ENCODE results near the gene KIF19.
"Not testable (repeated sequence)": the region's sequence is repeated elsewhere in the genome, so short reads cannot be mapped to it uniquely, and the experiment has no call there.

KIF19 gene

GRCh38 chr17:74389937-74390679 is 64.1 kb downstream of the KIF19 start:
- DNase-seq (ENCODE audit: low read depth, low spot score), result no peak

GRCh38 chr17:74390680-74391653 is 64.9 kb downstream of the KIF19 start:
- DNase-seq (ENCODE audit: low read depth, low spot score), result no peak

GRCh38 chr17:74391771-74392170 is 65.7 kb downstream of the KIF19 start:
- no peak for DNase-seq (ENCODE audit: low read depth, low spot score)

GRCh38 chr17:74392848-74393247 is 66.8 kb downstream of the KIF19 start:
- DNase-seq (ENCODE audit: low read depth, low spot score), result no peak

GRCh38 chr17:74393346-74393942 is 67.4 kb downstream of the KIF19 start:
- no peak for DNase-seq (ENCODE audit: low read depth, low spot score)

- no peak for DNase-seq (ENCODE audit: low read depth, low spot score)
Observed at GRCh38 chr17:74394275-74394950, 68.4 kb downstream of the KIF19 start.

- DNase-seq (ENCODE audit: low read depth, low spot score), result no peak
Observed at GRCh38 chr17:74394977-74395376, 69.0 kb downstream of the KIF19 start.

GRCh38 chr17:74396567-74396966 is 70.5 kb downstream of the KIF19 start:
- DNase-seq (ENCODE audit: low read depth, low spot score), result no peak

- no peak for DNase-seq (ENCODE audit: low read depth, low spot score)
Observed at GRCh38 chr17:74402048-74402447, 76.0 kb downstream of the KIF19 start.

GRCh38 chr17:74403512-74404137 is 77.6 kb downstream of the KIF19 start:
- no peak for DNase-seq (ENCODE audit: low read depth, low spot score)

GRCh38 chr17:74404218-74404617 is 78.2 kb downstream of the KIF19 start:
- no peak for DNase-seq (ENCODE audit: low read depth, low spot score)

GRCh38 chr17:74404789-74405188 is 78.8 kb downstream of the KIF19 start:
- DNase-seq (ENCODE audit: low read depth, low spot score), result no peak

- not testable (repeated sequence) for DNase-seq (ENCODE audit: low read depth, low spot score)
Observed at GRCh38 chr17:74405311-74405710, 79.3 kb downstream of the KIF19 start.
